Putamen (tissue), 1 donor: ENCODE data around the gene MTR.
A peak's percentile ranks its signal among the peaks of the same experiment; 100 is the strongest.

ENCODE experiments used
- DNase-seq: peaks from one replicate; pipeline ENCODE4 v3.0.0-alpha.2; 2016; ENCODE audit warnings: low spot score

The MTR gene

DNA sequence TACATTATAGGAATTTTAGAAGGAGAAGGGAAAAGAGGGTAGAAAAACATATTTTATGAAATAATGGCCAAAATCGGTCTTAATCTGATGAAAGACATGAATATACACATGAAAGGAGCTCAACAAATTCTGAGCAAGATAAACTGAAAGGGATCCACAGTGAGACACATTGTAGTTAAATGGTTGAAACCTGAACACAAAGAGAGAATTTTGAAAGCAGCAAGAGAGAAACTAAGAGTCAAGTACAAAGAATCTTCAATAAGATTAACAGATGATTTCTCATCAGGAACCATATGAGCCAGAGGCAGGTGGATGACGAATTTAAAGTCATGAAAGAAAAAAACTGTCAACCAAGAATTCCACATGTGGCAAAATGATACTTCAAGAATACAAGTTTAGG, 15.8 kb upstream of the MTR start:
- no peak for DNase-seq

DNA sequence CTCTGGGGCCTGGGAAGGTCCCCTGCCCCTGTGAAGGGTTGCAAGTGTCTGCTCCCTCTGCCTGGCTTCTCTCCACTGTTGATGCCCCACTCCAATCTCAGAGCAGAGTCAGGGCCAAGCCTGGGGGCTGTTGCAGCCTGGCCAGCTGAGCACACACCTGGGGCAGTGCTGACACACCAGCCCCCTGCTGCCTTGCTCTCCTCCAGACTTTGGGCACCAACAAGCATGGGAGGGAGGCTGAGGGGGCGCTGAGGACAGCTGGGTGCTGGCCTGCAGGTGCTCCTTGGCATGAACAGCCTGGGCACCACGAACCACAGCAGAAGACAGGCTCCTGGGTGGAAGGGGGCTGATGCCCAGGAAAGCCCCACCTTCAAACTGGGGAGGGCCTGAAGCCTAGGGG, 9.6 kb upstream of the MTR start:
- no peak for DNase-seq

DNA sequence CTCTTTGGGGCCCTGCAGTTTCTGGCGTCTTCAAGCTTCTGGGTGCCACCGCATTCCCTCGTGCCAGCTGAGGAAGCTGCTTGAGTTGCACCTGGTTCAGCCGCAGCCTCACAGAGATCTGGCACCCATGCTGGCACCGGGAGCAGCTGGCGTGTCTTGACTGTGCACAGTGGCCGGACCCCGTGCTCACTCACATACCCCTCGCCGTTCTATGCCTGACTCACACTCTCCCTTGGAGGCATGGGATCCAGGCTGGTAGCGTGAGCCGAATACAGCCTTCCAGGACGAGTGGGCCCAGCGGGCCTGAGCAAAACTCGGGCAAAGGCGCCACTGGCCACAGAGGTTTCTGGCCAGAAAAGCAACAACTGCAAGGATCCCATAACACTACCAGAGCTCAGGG, 8.6 kb upstream of the MTR start:
- DNase-seq: no peak

DNA sequence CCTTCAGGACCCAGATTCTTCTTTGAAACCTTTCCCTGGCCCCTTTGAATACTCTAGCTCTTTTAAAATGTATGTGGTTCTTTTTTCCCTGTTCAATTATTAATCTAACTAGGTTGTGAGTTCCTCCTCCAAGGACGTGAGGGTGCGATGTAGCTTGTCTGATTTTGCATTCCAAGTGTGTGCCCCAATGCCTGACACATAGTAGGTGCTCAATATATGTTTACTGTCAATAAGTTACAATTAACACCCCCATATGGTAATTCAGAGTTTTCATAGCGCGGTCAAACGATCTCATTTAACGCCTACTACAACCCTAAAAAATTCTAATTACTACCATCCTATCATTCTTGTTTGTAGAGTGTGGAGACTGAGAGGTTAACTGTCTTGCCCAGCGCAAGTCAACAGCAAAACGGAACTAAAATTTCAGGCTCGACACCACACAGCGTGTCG, 482 bp upstream of the MTR start:
- DNase-seq: no peak

DNA sequence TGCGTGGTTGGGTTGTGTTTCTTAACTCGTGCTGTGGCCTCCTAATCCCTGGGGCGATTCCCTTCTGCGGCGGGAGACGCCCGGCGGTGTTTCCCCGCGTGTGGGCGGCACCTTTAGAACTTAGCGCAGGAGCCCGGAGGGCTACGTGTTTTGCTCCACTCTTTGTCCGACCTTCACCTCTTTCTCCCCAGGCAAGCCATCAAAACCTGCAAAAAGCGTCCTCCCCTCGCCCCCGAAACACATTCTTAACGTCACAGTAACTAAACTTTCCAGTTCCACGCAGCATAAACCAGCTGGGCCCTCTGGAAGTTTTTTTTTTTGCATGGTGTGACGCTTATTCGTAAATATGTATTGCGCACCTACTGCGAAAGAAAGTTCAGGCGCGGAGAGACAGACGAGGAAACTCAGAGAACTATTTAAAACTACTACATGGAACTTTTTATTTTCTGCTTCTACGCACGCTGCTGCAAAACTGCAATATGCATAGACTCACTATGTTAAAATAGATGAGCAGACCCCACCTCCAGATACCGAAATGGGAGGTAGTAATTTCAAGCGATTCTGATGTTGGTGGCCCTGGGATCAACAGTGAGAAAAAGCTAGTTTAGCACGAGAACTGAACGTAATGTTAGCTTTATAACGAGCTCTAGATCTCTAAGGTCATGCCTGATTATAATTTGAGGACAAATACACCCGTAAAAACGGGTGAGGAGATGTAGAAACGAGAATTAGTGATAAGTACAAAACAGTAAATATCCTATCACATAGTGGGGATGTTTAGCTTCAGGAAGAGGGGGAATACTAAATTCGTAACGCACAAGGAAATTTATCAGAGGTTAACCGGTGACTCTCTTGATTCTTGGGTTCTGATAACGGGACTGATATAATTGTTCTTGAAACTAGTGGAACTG, 920 bp downstream of the MTR start:
- peak; percentile 2 for DNase-seq

DNA sequence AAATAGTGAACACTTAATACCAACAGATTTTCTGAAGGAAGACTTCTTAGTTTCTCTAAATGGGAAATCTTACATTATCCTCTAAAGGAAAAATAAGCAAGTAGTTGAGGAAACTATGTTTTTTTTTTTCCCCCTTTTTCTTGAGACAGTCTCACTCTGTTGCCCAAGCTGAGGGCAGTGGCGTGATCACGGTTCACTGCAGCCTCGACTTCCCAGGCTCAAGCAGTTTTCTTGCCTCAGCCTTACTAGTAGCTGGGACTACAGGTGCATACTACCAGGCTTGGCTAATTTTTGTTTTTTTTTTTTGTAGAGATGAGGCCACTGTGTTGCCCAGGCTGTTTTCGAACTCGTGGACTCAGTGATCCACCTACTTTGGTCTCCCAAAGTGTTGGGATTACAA, 3.9 kb downstream of the MTR start:
- DNase-seq: no peak

DNA sequence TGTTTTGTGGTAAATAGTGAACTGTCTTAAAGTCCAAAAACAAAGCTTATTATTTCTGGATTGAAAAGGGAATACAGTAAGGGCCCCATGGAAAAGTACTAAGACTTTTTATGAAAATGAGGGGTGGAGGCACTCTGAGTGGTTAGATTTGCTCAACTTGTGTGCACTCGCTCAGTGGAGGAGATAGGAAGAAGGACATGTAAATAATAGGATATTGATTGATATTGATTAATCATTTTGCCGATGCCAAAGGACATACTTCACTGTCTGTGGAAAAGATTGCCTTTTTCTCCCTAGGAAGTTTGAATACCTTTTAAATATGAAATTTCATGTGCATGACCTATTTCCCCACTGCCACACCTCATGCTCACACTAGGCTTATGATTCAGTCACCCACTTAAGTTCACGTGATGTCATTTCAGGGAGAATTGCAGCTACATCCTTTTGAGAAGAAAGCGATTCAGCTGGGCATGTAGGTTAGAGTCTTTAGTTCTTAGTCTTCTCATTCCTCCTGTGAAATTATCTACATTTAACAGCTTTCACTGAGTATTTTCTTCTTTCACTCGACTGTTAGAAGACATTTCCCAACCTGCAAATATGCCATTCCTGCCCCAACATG, 5.0 kb downstream of the MTR start:
- peak; percentile 52 for DNase-seq

DNA sequence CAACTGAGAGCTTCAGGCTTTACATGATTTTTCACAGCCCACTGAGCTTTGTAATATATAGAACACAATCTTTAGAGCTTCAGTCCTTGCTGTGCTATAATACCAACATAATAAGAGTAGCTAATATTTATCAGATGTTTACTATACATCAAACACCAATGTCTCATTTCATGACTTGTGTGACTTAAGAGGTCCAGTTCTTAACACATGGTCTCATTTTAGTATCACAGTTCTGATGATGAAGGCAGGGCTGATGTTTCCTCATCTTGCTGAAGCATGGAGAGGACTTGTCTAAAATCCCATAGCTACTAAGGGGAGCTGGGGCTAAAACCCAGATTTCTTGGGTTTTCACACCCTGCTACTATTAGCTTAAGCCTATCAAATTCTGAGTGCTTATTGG, 5.5 kb downstream of the MTR start:
- DNase-seq: no peak

DNA sequence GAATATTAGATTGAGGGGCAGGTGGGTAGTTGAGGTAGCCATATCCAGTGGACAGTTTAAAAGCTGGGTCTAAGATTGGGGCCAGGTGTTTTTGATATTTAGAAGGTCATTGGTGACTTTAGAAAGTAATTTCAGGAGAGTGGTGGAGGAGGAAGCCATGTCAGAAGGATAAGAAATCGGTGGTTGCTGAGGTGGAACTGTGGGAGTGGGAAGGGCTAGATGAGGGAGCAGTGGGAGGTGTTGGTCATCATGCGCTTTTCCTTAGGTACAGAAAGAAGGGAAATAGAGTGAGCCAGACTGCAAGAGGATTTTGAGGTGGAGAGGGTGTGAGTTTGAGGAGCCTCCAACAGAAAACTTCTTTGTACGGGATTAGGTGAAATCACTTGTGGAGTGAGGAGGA, 7.2 kb downstream of the MTR start:
- no peak for DNase-seq

DNA sequence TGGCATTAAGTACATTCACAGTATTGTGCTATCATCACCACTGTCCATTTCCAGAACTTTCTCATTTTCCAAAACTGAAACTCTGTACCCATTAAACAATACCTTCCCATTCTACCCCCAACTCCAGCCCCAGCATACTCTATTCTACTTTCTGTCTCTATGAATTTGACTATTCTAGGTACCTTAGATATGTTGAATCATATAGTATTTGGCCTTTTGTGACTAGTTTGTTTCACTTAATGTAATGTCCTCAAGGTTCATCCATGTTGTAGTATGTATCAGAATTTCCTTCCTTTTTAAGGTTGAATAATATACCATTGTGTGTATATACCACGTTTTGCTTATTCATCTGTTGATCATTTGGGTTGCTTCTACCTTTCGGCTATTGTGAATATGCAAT, 11.5 kb downstream of the MTR start:
- no peak for DNase-seq

DNA sequence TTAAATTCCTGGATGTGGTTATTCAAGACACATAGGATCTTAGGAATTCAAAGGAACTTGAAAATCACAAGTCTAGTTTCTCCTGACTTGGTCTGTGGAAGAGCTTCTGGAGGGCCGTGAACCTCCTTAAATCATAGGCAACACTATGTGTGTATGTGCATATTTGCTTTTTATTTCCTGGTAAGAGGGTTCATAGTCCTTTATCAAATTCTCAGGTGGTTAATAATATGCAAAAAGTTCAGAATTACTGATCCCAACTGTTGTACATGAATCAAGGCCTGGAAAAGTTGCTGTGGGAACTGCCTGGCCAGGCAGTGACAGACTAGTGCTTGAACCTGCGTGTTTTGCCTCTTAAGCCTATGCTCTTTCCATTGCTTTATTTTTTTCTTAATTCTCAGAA, 12.9 kb downstream of the MTR start:
- DNase-seq: no peak

DNA sequence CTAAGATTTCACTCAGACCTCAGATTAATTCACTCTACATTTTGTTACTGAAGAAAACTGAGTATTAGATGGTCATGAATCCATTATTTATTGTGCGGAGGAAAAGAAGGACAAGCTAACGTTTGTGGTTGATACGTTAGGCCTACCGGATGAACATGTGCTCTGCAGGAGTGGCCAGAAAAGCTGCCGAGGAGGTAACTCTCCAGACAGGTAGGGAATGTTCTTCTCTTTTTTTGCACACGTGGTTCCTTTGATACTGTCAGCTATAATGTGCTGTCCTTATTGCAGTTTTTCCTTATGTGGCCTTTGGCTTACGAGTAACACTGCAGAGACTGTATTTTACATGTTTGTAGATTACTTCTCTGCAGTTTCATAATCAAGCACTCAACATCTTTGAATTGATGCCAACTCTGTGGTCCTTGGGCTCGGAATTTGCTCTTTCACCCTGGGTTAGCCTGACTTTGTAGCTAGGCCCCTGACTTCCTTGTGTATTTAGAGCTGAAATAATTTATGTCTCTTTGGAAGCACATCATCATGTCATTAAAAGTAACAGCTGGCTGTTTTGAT, 13.6 kb downstream of the MTR start:
- DNase-seq: no peak

DNA sequence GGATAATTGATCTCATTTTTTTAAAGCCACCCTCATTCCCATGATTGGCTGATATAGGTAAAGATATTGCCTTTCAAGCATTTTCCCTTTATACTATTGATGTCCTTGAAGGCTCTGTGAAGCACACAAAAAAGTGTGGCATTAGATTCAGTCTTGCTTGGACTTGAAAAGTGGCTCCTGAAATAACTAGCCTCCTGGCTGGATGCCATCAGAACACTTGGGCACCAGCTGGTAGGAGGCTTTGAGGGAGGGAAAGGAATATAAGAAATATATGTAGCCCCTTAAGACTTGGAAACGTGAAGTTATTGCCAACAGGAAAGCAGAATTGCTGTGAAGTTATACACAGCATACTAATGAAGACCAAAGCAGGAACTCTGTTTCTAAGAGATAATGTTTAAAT, 14.1 kb downstream of the MTR start:
- DNase-seq: no peak

DNA sequence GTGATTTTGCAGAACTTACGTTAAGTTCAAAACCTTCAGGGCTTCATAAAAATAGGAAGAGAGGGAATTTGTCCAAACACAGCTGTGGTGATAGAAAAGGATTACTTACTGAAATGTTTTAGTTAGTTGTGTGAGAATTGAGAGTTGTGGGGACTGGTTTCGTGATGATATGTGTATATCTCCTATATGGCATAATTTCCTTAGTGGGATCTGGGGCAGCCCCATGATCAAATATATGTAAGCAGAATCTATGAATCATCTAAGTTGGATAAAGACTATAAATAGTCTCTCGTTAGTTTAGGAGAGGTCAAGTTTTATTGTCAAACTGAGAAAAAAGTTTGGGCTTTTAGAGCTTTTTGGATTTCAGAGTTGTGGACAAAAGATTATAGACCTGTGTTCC, 14.9 kb downstream of the MTR start:
- no peak for DNase-seq

DNA sequence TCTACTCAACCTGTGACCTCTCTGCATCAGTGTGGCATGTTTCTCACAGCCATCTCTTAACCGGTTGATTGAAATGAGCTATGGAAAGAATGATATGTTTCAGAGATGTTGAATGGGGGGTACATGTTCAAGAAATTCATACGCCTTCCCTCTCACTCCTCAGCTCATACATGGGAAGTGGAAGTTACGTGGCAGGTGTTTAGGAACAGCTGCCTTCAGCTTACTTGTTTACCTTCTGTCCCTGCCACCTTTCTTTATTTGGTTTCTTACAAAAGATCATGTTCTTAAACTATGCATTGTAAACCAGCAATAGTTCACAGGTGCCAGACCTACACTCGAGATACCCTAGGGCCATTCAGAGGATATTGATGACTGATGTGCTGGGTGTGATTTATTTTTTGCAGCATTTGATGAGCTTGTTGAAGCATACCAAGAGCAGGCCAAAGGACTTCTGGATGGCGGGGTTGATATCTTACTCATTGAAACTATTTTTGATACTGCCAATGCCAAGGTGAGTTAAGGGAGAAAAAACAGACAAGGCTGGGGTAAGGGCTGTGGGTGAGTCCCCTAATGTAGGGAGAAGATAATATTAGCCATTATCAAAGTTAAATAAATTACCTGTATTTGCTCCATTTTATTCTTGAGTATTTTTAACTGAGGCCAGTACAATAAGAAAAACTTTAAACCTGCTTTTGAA, 17.4 kb downstream of the MTR start:
- no peak for DNase-seq

DNA sequence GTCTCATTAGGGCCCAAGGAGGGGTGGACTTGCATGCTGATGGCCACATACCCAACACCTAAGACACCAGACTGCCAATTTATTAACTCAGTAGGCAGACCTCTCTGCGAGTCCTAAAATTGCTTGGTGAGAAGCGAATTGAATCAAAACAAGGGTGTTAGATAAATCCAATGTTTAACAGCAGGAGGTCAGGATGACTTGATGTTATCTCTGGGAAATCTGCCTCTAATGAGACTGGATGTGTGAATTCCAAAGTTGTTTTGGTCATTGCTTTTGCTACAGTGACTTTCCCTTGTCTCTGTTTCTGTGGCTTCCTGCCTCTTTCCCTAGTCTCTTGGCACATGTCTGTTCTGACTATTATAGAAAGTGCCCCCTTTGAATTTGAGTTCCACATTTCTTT, 20.8 kb downstream of the MTR start:
- no peak for DNase-seq

DNA sequence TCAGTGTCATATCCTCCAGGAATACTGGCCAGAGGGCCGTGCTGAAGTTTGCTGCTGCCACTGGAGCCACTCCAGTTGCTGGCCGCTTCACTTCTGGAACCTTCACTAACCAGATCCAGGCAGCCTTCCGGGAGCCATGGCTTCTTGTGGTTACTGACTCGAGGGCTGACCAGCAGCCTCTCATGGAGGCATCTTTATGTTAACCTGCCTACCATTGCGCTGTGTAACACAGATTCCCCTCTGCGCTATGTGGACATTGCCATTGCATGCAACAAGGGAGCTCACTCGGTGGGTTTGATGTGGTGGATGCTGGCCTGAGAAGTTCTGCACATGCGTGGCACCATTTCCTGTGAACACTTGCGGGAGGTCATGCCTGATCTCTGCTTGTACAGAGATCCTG, 24.8 kb downstream of the MTR start:
- no peak for DNase-seq

DNA sequence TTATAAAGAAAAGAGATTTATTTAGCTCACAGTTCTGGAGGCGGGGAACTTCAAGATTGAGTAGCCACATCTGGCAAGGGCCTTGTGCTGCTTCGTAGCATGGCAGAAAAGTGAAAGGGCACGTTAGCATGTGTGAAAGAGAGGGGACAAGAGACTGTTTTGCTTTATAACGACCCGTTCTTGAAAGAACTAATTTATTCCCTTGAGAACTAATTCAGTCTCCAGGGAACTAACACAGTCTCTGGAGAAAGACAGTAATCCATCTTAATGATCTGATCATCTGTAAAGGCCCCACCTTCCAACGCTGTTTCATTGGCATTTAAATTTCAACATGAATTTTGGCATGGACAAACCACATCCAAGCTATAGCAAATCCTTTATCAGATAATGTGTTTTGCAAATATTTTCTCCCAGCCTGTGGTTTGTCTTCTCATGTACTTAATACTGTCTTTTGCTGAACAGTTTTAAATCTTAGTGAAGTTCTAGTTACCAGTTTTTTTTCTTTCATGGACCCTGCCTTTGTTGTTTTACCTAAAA, 26.1 kb downstream of the MTR start:
- no peak for DNase-seq

DNA sequence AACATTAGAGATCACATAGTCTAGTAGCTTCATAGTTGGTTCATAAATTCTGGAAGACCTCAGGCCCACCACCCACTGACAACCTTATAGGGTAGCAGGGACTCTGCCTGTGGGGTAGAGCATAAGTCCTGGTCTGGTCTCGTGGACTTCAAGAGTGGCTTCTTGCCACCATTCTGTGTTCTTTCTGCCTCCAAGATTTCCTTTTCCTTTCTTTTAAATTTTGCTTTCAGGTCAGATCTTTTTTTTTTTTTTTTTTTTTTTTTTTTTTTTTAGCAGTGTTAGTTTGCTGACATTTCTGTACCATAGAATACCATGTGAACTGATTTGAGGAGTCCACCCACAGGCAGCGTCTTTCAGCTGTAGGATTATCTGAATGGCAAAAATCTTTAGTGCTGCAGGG, 28.5 kb downstream of the MTR start:
- DNase-seq: no peak

DNA sequence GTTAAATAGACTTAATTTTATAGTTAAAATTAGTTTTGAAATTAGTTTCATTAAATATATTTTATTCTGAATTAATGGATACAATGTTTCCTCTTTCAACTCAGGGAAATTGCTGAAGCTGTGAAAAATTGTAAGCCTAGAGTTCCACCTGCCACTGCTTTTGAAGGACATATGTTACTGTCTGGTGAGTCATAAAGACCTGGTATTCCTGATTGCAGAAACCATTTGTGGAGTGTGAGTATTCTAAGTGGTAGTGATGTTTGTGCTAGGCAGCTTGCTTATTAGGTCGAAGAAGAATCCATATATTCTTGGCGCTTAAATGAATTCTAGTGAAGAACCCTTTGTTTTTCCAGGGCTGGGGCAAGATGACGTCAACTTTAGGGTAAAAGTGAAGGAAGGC, 34.0 kb downstream of the MTR start:
- no peak for DNase-seq

DNA sequence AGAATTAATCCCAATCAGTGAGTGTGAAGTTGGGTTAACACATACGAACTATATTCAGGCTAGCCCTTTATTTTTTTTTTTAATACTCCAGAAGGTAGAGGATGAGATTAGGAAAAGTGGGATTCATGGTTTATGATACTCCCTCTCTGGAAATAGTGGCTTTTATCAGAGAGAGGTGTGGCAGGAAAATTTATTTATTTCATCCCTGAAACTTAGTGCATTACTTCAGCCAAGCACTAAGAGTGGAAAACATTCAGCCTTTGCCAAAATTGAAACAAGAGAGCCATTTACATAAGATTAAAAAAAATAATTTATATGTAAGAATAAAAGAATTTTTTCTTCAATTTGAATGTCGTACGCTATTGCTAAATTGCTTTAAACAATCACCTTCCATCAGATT, 35.0 kb downstream of the MTR start:
- DNase-seq: no peak

DNA sequence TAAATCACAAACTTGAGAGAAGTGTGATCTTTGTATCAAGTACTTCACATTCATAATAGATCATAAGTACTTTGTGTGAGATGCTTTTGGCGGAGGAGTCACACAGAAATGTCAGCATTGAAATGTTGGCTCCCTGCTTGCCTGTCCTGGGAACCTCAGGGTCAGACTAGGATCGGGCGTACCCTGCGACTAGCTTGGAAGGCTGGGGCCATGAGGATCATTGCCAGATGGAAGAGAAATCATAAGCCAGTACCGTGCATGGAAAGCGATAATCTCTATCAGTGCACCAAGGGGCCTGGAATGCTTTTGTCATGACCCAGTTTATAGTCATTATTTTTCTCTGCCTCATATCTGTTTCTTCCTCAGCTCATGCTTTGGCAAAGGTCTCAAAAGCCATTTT, 35.5 kb downstream of the MTR start:
- no peak for DNase-seq

DNA sequence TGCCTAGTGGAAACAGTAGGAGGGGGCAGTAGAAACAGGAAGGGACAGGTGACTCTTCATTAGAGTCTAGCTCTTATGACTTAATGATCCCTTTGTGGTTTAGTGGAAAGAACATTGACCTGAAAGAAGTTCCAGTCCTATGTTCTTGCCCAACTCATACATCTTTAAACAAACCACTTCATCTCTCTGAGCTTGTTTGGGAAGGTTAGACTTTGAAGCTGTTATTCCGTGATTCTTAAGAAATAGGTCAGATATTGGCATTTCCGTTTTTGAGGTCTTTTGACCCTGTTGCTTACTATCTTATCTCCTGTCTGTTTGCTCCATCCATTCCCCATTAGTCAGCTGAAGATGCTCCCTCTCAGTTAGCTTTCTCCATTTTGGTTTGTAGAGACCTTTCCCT, 38.5 kb downstream of the MTR start:
- DNase-seq: no peak
